Measurements from ENCODE around the gene REXO4.

Gene REXO4

DNA sequence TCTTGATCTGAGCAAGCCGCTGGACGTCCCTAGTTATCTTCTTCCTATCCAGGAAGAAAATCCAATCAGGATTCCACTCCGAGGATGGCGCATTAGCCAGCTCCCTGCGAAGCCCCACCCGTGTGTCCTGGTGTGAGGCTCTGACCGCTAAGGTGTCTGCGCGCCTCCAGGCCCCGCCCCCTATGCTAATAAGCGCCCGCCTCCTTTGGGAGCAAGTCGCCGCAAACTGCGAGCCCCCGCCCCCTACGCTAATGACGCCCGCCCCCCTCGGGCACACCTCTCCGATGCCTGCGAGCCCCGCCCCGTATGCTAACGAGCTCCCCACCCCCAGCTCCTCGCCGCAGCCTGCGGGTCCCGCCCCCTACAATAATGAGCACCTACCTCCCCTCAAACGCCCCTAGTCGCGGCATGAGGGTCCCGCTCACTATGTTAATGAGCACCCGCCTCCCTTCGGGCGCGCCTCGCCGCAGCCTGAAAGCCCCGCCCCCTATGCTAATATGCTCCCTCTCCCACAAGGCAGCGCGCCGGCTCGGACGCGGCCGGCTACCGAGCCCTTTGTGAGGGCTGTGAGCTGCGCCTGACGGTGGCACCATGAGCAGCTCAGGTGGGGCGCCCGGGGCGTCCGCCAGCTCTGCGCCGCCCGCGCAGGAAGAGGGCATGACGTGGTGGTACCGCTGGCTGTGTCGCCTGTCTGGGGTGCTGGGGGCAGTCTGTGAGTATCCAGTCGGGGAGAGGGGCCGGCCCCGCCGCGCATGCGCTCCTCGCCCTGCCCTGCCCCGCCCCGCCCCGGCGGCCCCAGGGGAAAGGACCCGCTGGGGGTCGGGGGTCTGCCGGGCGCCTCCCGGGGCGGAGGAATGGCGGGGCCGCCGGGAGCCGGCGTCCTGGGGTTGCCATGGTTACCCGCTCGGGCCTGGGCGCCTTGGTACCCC, 41.9 kb upstream of the REXO4 start, which contains the start of gene CACFD1 (continued):
- TF ChIP-seq, protein P1, sequence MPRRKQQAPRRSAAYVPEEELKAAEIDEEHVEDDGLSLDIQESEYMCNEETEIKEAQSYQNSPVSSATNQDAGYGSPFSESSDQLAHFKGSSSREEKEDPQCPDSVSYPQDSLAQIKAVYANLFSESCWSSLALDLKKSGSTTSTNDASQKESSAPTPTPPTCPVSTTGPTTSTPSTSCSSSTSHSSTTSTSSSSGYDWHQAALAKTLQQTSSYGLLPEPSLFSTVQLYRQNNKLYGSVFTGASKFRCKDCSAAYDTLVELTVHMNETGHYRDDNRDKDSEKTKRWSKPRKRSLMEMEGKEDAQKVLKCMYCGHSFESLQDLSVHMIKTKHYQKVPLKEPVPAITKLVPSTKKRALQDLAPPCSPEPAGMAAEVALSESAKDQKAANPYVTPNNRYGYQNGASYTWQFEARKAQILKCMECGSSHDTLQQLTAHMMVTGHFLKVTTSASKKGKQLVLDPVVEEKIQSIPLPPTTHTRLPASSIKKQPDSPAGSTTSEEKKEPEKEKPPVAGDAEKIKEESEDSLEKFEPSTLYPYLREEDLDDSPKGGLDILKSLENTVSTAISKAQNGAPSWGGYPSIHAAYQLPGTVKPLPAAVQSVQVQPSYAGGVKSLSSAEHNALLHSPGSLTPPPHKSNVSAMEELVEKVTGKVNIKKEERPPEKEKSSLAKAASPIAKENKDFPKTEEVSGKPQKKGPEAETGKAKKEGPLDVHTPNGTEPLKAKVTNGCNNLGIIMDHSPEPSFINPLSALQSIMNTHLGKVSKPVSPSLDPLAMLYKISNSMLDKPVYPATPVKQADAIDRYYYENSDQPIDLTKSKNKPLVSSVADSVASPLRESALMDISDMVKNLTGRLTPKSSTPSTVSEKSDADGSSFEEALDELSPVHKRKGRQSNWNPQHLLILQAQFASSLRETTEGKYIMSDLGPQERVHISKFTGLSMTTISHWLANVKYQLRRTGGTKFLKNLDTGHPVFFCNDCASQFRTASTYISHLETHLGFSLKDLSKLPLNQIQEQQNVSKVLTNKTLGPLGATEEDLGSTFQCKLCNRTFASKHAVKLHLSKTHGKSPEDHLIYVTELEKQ (tag by site-specific recombination; IDR thresholded peaks at IDR 0.05; ENCODE audit: borderline replicate concordance): no peak
- TF ChIP-seq ZNF366 (tag by site-specific recombination; conservative IDR thresholded peaks at IDR 0.05) (no peak), ZNF169 (tag by site-specific recombination; IDR thresholded peaks at IDR 0.05) (no peak), GLI4 (tag by site-specific recombination; IDR thresholded peaks at IDR 0.05) (no peak), TCF7L2 (IDR thresholded peaks at IDR 0.05; ENCODE audit: borderline replicate concordance, low read depth, low read length) (no peak), ZNF514 (tag by site-specific recombination; IDR thresholded peaks at IDR 0.05) (no peak), ZSCAN16 (tag by site-specific recombination; IDR thresholded peaks at IDR 0.05) (no peak), ZBTB20 (tag by site-specific recombination; IDR thresholded peaks at IDR 0.05) (peak; percentile 63; the same call in 1 of the 2 replicates), ZBTB7A (tag by site-specific recombination; IDR thresholded peaks at IDR 0.05; ENCODE audit: low read depth) (no peak), ZNF16 (tag by site-specific recombination; IDR thresholded peaks at IDR 0.05; ENCODE audit: low read depth) (no peak), ZFP69B (tag by site-specific recombination; IDR thresholded peaks at IDR 0.05) (no peak), ZNF596 (tag by site-specific recombination; IDR thresholded peaks at IDR 0.05) (no peak), EGR2 (tag by site-specific recombination; IDR thresholded peaks at IDR 0.05; ENCODE audit: low read depth) (no peak), SETDB1 (IDR thresholded peaks at IDR 0.05; ENCODE audit: insufficient read length, low read length) (no peak), MYNN (tag by site-specific recombination; IDR thresholded peaks at IDR 0.05; ENCODE audit: borderline replicate concordance) (no peak), ZNF529 (tag by site-specific recombination; IDR thresholded peaks at IDR 0.05; ENCODE audit: insufficient replicate concordance) (no peak), ZNF239 (tag by site-specific recombination; IDR thresholded peaks at IDR 0.05) (no peak), ZNF10 (tag by site-specific recombination; IDR thresholded peaks at IDR 0.05) (no peak), ZNF785 (tag by site-specific recombination; IDR thresholded peaks at IDR 0.05) (no peak)
- TF ChIP-seq, protein P2, sequence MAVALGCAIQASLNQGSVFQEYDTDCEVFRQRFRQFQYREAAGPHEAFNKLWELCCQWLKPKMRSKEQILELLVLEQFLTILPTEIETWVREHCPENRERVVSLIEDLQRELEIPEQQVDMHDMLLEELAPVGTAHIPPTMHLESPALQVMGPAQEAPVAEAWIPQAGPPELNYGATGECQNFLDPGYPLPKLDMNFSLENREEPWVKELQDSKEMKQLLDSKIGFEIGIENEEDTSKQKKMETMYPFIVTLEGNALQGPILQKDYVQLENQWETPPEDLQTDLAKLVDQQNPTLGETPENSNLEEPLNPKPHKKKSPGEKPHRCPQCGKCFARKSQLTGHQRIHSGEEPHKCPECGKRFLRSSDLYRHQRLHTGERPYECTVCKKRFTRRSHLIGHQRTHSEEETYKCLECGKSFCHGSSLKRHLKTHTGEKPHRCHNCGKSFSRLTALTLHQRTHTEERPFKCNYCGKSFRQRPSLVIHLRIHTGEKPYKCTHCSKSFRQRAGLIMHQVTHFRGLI (tag by site-specific recombination; IDR thresholded peaks at IDR 0.05): peak; percentile 83
- TF ChIP-seq, protein P3, sequence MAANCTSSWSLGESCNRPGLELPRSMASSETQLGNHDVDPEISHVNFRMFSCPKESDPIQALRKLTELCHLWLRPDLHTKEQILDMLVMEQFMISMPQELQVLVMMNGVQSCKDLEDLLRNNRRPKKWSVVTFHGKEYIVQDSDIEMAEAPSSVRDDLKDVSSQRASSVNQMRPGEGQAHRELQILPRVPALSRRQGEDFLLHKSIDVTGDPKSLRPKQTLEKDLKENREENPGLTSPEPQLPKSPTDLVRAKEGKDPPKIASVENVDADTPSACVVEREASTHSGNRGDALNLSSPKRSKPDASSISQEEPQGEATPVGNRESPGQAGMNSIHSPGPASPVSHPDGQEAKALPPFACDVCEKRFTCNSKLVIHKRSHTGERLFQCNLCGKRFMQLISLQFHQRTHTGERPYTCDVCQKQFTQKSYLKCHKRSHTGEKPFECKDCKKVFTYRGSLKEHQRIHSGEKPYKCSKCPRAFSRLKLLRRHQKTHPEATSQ (tag by site-specific recombination; IDR thresholded peaks at IDR 0.05): no peak
- TF ChIP-seq, protein P4, sequence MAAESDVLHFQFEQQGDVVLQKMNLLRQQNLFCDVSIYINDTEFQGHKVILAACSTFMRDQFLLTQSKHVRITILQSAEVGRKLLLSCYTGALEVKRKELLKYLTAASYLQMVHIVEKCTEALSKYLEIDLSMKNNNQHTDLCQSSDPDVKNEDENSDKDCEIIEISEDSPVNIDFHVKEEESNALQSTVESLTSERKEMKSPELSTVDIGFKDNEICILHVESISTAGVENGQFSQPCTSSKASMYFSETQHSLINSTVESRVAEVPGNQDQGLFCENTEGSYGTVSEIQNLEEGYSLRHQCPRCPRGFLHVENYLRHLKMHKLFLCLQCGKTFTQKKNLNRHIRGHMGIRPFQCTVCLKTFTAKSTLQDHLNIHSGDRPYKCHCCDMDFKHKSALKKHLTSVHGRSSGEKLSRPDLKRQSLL (tag by site-specific recombination; IDR thresholded peaks at IDR 0.05): no peak
- TF ChIP-seq, protein P5, sequence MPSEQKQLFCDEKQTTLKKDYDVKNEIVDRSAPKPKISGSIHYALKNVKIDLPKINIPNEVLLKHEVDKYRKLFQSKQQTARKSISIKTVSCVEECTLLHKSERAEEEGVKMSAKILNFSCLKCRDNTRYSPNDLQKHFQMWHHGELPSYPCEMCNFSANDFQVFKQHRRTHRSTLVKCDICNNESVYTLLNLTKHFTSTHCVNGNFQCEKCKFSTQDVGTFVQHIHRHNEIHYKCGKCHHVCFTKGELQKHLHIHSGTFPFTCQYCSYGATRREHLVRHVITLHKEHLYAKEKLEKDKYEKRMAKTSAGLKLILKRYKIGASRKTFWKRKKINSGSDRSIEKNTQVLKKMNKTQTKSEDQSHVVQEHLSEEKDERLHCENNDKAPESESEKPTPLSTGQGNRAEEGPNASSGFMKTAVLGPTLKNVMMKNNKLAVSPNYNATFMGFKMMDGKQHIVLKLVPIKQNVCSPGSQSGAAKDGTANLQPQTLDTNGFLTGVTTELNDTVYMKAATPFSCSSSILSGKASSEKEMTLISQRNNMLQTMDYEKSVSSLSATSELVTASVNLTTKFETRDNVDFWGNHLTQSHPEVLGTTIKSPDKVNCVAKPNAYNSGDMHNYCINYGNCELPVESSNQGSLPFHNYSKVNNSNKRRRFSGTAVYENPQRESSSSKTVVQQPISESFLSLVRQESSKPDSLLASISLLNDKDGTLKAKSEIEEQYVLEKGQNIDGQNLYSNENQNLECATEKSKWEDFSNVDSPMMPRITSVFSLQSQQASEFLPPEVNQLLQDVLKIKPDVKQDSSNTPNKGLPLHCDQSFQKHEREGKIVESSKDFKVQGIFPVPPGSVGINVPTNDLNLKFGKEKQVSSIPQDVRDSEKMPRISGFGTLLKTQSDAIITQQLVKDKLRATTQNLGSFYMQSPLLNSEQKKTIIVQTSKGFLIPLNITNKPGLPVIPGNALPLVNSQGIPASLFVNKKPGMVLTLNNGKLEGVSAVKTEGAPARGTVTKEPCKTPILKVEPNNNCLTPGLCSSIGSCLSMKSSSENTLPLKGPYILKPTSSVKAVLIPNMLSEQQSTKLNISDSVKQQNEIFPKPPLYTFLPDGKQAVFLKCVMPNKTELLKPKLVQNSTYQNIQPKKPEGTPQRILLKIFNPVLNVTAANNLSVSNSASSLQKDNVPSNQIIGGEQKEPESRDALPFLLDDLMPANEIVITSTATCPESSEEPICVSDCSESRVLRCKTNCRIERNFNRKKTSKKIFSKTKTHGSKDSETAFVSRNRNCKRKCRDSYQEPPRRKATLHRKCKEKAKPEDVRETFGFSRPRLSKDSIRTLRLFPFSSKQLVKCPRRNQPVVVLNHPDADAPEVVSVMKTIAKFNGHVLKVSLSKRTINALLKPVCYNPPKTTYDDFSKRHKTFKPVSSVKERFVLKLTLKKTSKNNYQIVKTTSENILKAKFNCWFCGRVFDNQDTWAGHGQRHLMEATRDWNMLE (tag by site-specific recombination; conservative IDR thresholded peaks at IDR 0.05; ENCODE audit: low read depth): no peak
- TF ChIP-seq, protein P6, sequence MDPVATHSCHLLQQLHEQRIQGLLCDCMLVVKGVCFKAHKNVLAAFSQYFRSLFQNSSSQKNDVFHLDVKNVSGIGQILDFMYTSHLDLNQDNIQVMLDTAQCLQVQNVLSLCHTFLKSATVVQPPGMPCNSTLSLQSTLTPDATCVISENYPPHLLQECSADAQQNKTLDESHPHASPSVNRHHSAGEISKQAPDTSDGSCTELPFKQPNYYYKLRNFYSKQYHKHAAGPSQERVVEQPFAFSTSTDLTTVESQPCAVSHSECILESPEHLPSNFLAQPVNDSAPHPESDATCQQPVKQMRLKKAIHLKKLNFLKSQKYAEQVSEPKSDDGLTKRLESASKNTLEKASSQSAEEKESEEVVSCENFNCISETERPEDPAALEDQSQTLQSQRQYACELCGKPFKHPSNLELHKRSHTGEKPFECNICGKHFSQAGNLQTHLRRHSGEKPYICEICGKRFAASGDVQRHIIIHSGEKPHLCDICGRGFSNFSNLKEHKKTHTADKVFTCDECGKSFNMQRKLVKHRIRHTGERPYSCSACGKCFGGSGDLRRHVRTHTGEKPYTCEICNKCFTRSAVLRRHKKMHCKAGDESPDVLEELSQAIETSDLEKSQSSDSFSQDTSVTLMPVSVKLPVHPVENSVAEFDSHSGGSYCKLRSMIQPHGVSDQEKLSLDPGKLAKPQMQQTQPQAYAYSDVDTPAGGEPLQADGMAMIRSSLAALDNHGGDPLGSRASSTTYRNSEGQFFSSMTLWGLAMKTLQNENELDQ (tag by site-specific recombination; IDR thresholded peaks at IDR 0.05; ENCODE audit: low read depth): no peak

Measured in HEK293 (cell line).